T-helper 17 cell (primary cell): ENCODE data around the gene SPIRE2. TPM values are rescaled to one million over a fixed set of nuclear protein-coding genes. Genes with fewer than 3 reads are reported as not detected.
A peak's percentile ranks its signal among the peaks of the same experiment; 100 is the strongest.

Experiments
- ATAC-seq: fragments of 150-1000 bp; cut with Tn5 transposase; 2 replicates; pipeline ENCODE4 v1.10.0; 2021; ENCODE audit warnings: mild to moderate bottlenecking, moderate library complexity
- DNase-seq, 3 donors: peaks; one replicate each; pipeline versions ENCODE4 v3.0.0 to v3.0.0-alpha.2; 2020 to 2021
- H3K9me3 ChIP-seq: one replicate; pipeline ENCODE4 v1.7.0; 2013; ENCODE audit warnings: low read length, mild to moderate bottlenecking; ENCODE audit not compliant: control insufficient read depth, poor library complexity, severe bottlenecking
- H3K27ac Mint-ChIP-seq: one replicate; pipeline ENCODE4 v1.8.0; 2022; ENCODE audit warnings: mild to moderate bottlenecking, moderate library complexity, mixed read lengths
- H3K27me3 Mint-ChIP-seq: one replicate; pipeline ENCODE4 v1.8.0; 2022; ENCODE audit warnings: mixed read lengths
- H3K36me3 Mint-ChIP-seq: one replicate; pipeline ENCODE4 v1.8.0; 2022; ENCODE audit warnings: low read depth, mixed read lengths
- H3K4me1 Mint-ChIP-seq: one replicate; pipeline ENCODE4 v1.8.0; 2022; ENCODE audit warnings: mild to moderate bottlenecking, mixed read lengths
- H3K4me3 Mint-ChIP-seq: one replicate; pipeline ENCODE4 v1.8.0; 2022; ENCODE audit warnings: mild to moderate bottlenecking, moderate library complexity, mixed read lengths
- total RNA-seq, 4 donors: library from RNA in 2 of 4; stranded (reverse) in 2 of 4; gene quantifications; one replicate each; pipeline ENCODE4 v1.2.3 and lab custom pipeline; 2022 to 2026

SPIRE2 gene
- total RNA-seq, 2 donors from 2014 or later: 1.3 to 3.3 TPM

DNA sequence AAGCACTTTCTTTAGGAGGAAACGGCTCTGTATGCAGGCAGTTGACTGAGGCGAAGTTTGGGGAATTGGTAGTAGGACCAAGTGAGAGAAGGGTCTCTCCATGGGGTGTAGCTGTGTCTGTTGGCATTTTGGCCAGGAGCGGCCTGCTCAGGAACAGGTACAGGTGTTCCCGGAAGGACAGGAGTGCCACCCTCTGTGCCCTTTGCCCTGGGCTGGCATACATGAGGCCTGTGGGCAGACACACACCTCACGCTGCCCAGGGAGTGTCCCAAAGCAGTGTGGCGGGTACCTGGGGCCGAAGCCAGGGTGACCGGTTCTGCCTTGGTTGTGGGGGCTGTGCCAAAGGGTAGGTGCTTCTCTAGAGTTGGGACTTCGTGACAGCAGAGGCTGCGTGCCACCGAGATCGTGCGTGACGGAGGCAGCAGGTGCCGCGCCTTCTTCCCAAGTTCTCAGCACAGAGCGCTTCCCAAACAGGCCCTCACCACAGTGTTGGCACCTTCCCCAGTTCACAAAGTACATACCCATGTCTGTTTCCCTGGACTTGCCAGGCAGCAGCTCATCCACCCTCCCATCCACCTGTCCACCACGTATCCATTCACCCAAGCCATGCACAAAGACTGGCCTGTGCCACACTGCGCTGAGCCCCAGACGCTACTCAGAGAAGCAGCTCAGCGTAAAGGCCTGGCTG is 25.2 kb downstream of the SPIRE2 start:
- Mint-ChIP-seq H3K27me3 (no peaks in the 10 kb centered on the region), H3K4me3 (no peak overlapping the region), H3K27ac (no peak overlapping the region), H3K36me3 (no peaks in the 10 kb centered on the region), H3K4me1 (no peaks in the 10 kb centered on the region)
- ATAC-seq (no peak), DNase-seq (no peak)
- no peaks in the 10 kb centered on the region for H3K9me3 ChIP-seq

DNA sequence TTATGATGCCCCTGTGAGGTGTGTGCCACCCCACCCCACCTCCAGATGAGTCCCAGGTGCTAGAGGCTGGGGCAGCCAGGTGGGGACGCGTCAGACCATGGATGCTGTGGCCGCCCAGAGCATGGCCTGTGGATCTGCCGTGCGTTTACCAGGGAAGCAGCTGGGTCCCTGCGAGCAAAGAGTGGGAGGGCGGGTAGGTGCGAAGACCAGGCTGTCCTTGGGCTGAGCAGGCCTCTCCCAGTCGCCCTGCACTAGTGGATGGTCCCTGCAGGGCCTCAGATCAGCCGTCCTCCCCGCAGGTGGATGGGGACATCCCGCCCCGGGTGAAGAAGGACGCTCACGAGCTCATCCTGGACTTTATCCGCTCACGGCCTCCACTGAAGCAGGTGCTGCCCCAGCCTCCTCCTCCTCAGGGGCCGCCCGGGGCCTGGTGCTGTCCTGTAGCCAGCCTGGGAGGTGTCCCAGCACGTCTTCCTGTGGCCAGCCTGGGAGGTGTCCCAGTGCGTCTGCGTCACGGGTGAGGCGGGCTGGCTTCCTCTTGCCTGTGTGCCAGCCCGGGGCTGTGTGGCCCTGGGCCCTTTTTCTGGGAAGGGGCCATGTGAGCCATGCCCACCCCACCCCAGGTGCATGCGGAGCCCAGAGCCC is 27.1 kb downstream of the SPIRE2 start:
- Mint-ChIP-seq H3K4me3 (no peak overlapping the region), H3K4me1 (no peaks in the 10 kb centered on the region), H3K27ac (no peak overlapping the region), H3K36me3 (no peaks in the 10 kb centered on the region), H3K27me3 (no peaks in the 10 kb centered on the region)
- ATAC-seq (no peak), DNase-seq (no peak)
- no peaks in the 10 kb centered on the region for H3K9me3 ChIP-seq

DNA sequence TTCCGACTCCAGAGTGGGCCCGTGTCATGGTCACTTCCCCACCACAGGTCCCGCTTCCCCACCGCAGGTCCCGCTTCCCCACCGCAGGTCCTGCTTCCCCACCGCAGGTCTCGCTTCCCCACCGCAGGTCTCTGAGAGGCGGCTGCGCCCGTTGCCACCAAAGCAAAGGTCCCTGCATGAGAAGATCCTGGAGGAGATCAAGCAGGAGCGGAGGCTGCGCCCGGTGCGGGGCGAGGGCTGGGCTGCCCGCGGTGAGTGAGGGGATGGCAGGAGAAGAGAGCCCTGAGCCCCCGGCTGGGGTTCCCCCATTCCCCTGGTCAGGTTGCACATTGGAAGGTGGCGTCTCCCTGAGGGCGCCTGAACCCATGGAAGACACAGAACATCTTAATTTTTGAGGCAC is 27.7 kb downstream of the SPIRE2 start:
- Mint-ChIP-seq H3K27me3 (no peaks in the 10 kb centered on the region), H3K4me3 (no peak overlapping the region), H3K4me1 (peaks cover 3% of the 10 kb centered on the region), H3K36me3 (no peaks in the 10 kb centered on the region), H3K27ac (no peak overlapping the region)
- H3K9me3 ChIP-seq: no peaks in the 10 kb centered on the region
- no peak for ATAC-seq
- DNase-seq: no peak

DNA sequence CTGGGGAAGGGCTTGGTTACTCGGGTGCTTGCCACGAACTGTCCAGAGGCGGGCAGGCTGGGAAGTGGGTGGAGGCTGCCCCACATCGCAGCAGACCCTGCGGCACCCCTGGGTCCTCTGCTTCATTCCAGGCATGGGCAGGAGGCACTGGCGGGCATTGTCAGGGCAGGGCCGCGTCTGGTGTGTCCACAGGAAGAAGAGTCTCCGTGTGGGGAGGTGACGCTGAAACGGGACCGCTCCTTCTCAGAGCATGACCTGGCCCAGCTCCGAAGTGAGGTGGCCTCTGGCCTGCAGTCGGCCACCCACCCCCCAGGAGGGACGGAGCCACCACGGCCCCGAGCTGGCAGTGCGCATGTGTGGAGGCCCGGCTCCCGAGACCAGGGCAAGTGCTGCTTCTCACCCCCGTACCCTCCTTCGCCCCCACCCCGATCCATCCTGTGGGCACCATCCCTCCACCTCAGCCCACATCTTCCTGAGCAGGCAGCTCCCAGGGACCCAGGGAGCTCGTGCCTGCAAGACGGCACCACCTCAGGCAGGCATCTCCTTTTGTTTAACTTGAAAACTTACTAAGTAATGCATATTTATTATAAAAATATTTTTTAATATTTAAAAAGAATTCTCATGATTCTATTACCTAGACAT is 30.8 kb downstream of the SPIRE2 start:
- no peaks in the 10 kb centered on the region for H3K9me3 ChIP-seq
- no peak overlapping the region for H3K27ac Mint-ChIP-seq
- H3K27me3 Mint-ChIP-seq: no peaks in the 10 kb centered on the region
- ATAC-seq (no peak), DNase-seq (no peak)
- peaks cover 22% of the 10 kb centered on the region for H3K4me1 Mint-ChIP-seq
- H3K4me3 Mint-ChIP-seq: no peak overlapping the region
- no peaks in the 10 kb centered on the region for H3K36me3 Mint-ChIP-seq

DNA sequence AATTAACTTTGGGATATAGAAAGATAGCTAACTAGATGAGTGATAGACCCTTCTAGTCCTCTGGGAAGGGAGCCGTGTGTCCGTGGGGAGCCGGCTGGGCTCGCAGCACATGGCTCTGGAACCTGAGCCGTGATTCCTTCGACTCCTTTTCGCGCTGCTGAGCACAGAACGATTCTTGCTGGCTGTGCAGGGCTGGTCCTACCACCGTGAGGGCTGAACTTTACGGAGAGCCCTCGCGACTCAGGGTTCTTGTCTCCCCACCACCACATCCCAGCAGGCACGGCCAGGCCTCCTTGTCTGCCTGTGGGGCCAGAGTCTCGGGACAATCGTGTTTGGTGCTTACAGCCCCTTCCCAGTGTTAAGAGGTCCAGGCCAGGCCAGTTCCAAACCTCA is 31.3 kb downstream of the SPIRE2 start:
- ATAC-seq: no peak
- H3K36me3 Mint-ChIP-seq: no peaks in the 10 kb centered on the region
- DNase-seq: no peak
- no peak overlapping the region for H3K4me3 Mint-ChIP-seq
- H3K9me3 ChIP-seq: no peaks in the 10 kb centered on the region
- no peaks in the 10 kb centered on the region for H3K27me3 Mint-ChIP-seq
- no peak overlapping the region for H3K27ac Mint-ChIP-seq
- H3K4me1 Mint-ChIP-seq: peaks cover 27% of the 10 kb centered on the region

DNA sequence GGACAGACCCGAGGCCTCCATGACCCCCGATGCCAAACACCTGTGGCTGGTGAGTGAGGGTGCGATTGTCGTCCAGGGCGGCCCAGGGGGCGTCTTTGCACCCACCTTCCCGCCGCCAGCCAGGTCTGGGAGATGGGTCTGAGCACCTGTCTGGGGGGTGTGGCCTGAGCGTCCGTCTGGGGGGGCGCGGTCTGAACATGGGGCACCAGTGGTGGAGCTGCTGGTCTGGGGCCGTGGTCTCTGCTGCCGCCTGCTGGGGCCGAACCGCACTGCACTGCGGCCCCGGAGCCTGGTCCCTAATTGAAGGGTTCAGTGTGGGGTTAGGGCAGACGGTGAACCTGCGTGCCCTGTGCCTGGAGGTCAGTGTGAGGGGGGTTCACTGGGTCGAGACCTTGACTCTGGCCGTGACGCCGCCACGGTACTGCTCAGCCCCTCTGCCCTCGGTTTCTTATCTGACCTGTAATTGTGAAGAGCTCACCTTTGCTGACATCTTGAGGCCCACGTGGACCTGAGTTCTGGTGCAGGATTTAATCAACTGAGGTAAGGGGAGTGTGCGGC is 32.6 kb downstream of the SPIRE2 start:
- Mint-ChIP-seq H3K27me3 (no peaks in the 10 kb centered on the region), H3K4me1 (peaks cover 33% of the 10 kb centered on the region), H3K27ac (peak overlapping the region; percentile 81), H3K4me3 (peak overlapping the region; percentile 78), H3K36me3 (no peaks in the 10 kb centered on the region)
- H3K9me3 ChIP-seq: no peaks in the 10 kb centered on the region
- peak; percentile 85 for ATAC-seq
- peak; percentile 64 to 79 (median 70) for DNase-seq

DNA sequence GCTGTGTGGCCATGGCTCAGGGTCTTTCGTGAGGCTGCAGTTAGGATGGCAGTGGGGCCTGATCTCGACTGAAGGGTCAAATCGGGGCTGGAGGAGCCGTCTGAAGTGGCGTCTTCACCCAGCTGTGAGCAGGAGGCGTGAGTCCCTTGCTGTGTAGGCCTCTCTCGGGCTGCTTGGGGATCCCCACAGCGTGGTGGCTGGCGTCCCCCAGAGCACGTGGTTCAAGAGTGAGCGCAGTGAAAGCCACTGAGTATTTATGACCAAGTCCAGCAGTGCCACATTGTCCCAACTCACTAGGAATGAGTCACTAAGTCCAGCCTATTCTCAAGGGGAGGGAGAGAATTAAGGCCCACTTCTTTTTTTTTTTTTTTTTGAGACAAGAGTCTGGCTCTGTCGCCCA is 33.4 kb downstream of the SPIRE2 start:
- peaks cover 33% of the 10 kb centered on the region for H3K4me1 Mint-ChIP-seq
- H3K36me3 Mint-ChIP-seq: no peaks in the 10 kb centered on the region
- no peak for DNase-seq
- no peak overlapping the region for H3K27ac Mint-ChIP-seq
- no peak for ATAC-seq
- no peaks in the 10 kb centered on the region for H3K27me3 Mint-ChIP-seq
- no peak overlapping the region for H3K4me3 Mint-ChIP-seq
- no peaks in the 10 kb centered on the region for H3K9me3 ChIP-seq

DNA sequence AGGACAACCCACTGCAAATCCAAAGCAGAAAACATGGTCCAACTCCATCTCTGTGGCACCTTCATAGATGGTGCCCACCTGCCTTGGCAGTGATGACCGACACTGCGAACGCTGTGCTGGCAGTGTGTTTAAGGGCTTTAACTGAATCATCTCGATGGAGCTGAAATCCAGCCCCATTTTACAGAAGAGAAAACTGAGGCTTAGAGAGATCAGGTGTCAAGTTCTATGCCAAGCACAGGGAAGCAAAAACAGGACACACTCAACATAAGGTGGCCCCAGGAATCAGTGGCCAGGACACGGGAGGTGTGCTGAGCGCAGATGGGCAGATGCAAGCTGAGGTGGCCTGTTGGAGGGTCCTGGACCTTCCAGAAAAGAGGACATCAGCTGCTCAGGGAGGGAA is 34.5 kb downstream of the SPIRE2 start:
- DNase-seq: no peak

DNA sequence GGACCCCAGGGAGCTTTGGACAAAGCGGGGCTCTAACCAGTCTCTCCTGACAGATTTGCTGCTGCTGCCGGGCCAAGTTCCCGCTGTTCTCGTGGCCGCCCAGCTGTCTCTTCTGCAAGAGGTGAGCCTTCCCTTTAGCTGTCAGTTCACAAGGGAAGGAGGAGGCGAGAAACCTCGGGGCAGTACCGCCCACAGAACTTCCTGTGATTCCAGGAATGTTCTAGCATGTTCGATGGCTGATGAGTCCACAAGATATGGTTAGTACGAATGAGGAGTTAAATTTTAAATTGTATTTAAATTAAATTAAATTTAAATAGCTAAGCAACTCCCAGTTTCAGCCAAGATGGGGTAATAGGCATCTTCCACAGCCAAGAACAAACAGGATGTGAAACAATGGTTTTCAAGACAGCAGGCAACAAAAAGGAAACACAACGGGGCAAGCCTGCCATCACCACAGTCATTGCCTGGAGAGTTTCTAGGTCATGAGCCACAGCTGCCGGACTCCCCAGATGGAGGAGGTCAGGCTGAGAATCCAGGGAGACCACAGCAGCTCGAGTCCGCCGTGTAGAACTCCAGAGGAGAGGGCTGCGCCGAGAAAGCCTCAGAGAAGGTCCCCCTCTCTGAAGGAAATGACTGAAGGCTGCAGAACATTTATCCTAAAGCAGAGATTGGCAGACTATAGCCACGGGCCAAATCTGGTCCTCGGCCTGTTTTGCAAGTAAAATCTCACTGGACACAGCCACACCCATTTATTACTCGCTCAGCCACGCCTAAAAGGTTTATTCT is 35.7 kb downstream of the SPIRE2 start:
- no peak for DNase-seq
- Mint-ChIP-seq H3K27ac (peak overlapping the region; percentile 90), H3K27me3 (no peaks in the 10 kb centered on the region), H3K4me1 (peaks cover 33% of the 10 kb centered on the region), H3K36me3 (no peaks in the 10 kb centered on the region), H3K4me3 (peak overlapping the region; percentile 86)
- H3K9me3 ChIP-seq: no peaks in the 10 kb centered on the region
- ATAC-seq: peak; percentile 72

More for the DNA sequence above, 34.5 kb downstream of the SPIRE2 start:
- Mint-ChIP-seq H3K36me3 (no peaks in the 10 kb centered on the region), H3K27me3 (no peaks in the 10 kb centered on the region), H3K4me3 (peak overlapping the region; percentile 86), H3K4me1 (peaks cover 33% of the 10 kb centered on the region), H3K27ac (peak overlapping the region; percentile 90)
- no peaks in the 10 kb centered on the region for H3K9me3 ChIP-seq
- ATAC-seq: no peak

DNA sequence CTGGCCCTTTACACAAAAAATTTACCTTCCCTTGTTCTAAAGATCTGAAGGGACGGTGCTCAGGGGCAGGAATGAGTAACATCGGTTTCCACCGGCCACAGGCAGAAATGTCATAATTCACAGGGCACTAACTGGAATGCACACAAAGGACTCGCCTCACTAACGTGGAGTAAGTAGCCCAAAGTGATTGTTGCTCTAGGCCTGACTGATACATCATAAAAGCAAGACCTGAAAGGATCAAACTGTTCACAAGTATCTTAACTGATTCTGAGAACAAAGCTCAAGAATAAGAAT is 36.2 kb downstream of the SPIRE2 start:
- ATAC-seq (no peak), DNase-seq (no peak)
- Mint-ChIP-seq H3K27me3 (no peaks in the 10 kb centered on the region), H3K4me1 (peaks cover 33% of the 10 kb centered on the region), H3K27ac (peak overlapping the region; percentile 90), H3K4me3 (peak overlapping the region; percentile 86), H3K36me3 (no peaks in the 10 kb centered on the region)
- H3K9me3 ChIP-seq: no peaks in the 10 kb centered on the region

DNA sequence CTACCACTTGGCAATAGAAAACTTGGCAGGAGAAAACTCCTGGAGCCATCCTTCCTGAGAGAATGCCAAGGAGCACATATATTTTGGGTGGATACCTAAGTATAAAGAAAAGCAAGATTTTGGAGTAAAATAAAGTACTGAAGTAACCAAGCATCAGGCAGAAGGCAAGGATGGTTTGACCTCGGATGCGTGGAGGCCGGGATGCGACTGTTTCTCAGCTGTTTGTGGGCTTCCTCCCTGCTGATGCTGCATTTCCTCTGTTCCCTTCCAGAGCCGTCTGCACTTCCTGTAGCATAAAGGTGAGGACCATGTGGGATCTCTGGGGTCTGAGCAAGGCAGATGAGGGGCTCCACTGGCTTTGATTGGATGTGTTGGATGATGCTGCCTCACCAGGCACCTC is 39.6 kb downstream of the SPIRE2 start:
- Mint-ChIP-seq H3K27me3 (no peaks in the 10 kb centered on the region), H3K36me3 (no peaks in the 10 kb centered on the region), H3K4me1 (peaks cover 30% of the 10 kb centered on the region), H3K27ac (no peak overlapping the region), H3K4me3 (no peak overlapping the region)
- DNase-seq: no peak
- no peaks in the 10 kb centered on the region for H3K9me3 ChIP-seq
- ATAC-seq: no peak

DNA sequence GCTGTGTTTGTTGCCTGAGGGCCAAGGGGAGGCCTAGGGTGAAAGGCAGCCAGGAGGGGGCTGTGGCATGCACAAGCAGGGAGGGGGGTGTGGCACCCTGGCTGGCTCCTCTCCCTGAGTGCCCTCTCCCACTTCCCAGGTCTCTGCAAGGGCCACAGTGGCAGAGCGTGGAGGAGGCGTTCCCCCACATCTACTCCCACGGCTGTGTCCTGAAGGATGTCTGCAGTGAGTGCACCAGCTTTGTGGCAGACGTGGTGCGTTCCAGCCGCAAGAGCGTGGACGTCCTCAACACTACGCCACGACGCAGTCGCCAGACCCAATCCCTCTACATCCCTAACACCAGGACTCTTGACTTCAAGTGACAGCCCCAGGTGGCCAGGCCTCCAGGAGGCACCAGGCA is 41.6 kb downstream of the SPIRE2 start:
- no peak overlapping the region for H3K4me3 Mint-ChIP-seq
- no peaks in the 10 kb centered on the region for H3K27me3 Mint-ChIP-seq
- DNase-seq (no peak), ATAC-seq (no peak)
- H3K36me3 Mint-ChIP-seq: no peaks in the 10 kb centered on the region
- H3K4me1 Mint-ChIP-seq: peaks cover 14% of the 10 kb centered on the region
- H3K27ac Mint-ChIP-seq: no peak overlapping the region
- peaks cover 3% of the 10 kb centered on the region for H3K9me3 ChIP-seq

DNA sequence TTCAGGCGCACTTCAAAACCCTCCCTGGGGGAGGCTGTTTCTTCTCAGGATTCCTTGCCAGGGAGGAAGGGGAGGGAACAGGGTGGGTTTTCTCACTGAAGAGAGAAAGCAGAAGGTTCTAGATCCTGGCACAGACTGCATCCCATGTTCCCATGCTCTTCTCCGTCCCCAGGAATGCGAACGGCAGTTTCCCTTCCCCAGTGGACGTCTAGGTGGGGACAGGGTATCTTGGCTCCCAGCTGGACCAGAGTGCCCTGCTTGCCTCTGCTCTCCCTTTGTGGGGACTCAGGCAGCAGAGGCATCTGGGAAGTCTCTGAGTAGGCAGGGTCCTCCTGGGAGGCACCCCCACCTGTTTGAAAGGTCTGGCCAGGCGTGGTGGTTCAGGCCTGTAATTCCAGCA is 42.2 kb downstream of the SPIRE2 start:
- Mint-ChIP-seq H3K4me3 (no peak overlapping the region), H3K36me3 (peaks cover 3% of the 10 kb centered on the region), H3K27ac (no peak overlapping the region), H3K4me1 (peaks cover 14% of the 10 kb centered on the region), H3K27me3 (no peaks in the 10 kb centered on the region)
- no peak for ATAC-seq
- DNase-seq: no peak
- H3K9me3 ChIP-seq: peaks cover 5% of the 10 kb centered on the region
